Subcutaneous adipose tissue (tissue), 4 donors: Measurements from ENCODE around the gene GGACT. TPM values are rescaled to one million over a fixed set of nuclear protein-coding genes. Genes with fewer than 3 reads are reported as not detected.

ENCODE experiments used
- CTCF ChIP-seq: fragments of 450-650 bp; IDR thresholded peaks from one replicate; pipeline ENCODE4 v1.5.1; 2016; ENCODE audit warnings: low read depth, mild to moderate bottlenecking, control low read depth, antibody characterized with exemption, moderate library complexity
- total RNA-seq, 4 donors: library from RNA; depleted of rRNA; stranded (reverse); fragments of >200 nt; gene quantifications; one replicate each; pipeline ENCODE4 v1.1.0, GENCODE V29; 2016

Gene GGACT
- total RNA-seq, 4 donors from 2014 or later = 2.6 to 10.5 (median 4.2) TPM

- no peak for TF ChIP-seq CTCF
These were observed 7.1 kb downstream of the GGACT start for GRCh38 chr13:100581504-100581903.

GRCh38 chr13:100581030-100581429 lies 7.6 kb downstream of the GGACT start:
- TF ChIP-seq CTCF = no peak

GRCh38 chr13:100580045-100580444 lies 8.5 kb downstream of the GGACT start:
- TF ChIP-seq CTCF = no peak

DNA sequence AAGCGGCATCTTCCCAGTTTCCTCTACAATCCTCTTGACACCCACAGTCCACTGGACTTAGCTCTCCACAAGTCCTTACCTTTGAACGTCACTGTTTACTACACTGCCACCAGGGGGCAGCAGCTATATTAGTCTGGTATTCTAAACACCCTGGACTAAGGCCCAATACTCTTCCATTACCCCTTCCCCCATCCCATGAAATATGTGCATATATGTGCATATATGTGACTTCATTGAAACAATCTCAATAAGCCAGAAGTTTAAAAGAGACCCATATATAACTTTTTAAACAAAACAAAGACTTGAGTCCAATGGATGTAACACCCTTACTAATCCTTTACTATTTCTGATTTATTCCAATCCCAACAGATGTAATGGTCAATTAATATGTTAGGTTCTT lies 15.5 kb downstream of the GGACT start:
- TF ChIP-seq CTCF = no peak

GRCh38 chr13:100566543-100566942 lies 22.0 kb downstream of the GGACT start:
- TF ChIP-seq CTCF = no peak

- TF ChIP-seq CTCF = no peak
These were observed 23.3 kb downstream of the GGACT start for GRCh38 chr13:100565286-100565685.

DNA sequence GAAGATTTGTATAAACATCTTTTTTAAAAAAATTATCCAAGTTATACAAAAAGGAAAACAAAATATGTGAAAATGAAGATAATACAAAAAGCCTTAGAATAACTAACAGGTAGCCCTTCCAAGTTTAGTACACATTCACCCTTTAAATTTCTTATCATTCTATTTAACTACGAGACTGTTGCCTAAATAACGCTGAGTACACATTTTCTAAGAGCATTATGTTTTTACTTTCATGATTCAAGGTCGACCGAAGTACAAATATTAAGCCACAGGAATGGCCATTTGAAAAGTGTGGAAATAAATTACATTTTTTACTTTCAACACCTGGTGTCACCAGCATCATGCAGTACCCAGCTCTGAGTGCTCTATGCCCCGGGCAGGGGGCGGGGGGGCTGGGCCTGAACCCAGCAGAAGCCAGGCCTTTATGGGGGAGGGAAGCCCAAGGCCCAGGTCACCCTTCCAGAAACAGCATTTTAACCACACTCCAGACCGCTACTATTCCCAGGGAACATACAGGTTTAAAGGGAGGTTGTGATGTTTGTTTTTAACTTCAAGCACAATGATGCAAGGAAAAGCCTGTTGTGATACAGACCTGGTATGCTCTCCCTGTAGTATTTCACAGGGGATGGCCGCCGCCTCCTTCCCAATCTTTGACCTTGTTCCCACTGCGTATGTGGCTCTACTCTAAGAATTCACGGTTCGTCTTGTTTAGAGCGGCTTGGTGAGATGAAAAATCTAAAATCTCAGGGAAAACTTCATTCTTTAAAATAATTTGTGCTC lies 24.0 kb downstream of the GGACT start:
- no peak for TF ChIP-seq CTCF
